NAMALWA (cell line): Measurements from ENCODE around the gene PLSCR1.
"Not testable (repeated sequence)": the region's sequence is repeated elsewhere in the genome, so short reads cannot be mapped to it uniquely, and the experiment has no call there.

Experiments used
- DNase-seq: peaks from one replicate; pipeline ENCODE4 v3.0.0-alpha.2; 2015; ENCODE audit warnings: low spot score

Gene PLSCR1

DNA sequence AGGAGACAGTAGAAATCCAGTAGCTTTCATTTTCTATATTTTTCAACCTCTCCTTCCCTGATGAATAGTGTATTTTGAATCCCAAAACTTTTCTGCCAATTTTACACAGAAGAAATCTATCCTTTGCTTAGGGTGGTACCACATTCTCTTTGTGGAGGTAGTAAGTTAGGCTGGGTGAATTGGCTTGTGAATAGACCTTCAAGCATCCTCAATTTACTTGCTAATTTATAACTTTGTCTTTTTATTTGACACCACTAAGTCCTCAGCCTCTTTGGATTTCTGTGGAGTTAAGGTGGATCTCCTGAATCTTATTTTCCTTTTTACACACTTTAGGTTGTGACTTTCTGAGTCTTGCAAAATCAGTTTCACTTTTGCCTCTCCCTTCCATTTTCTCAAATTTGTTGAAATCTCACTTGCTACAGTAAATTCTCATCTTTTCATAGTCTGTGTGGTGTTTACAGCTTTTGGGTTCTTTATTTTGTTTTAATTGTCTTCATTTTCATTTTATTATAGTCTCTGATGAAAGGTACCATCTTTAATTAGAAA, 5.7 kb upstream of the PLSCR1 start:
- no peak for DNase-seq

DNA sequence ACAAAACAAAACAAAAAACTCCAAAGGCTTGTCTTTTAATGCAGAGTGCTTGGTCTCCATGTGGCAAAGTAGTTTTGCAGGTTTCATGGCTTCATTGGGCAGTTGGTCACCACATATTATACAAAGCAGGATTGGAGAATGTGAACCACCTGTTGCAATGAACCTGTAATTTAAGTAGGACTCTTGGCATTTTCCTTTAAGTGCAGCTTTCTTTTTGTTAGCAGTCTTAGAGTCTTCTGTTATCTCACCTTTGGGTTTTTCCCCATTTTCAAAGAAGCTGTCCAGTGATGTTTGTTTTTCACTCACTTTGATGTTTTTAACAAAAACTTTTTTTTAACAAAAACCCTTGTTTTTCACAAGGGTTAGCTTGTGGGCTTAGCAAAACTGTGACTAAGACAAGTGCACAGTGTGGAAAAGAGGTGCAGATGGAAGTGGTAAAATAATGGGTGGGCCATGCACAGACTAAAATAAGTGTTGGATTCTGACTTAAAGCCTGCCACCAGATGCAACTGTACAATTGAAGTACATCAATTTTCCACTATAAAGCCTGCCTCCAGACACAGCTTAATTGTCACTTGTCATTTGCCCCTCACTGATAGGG, 2.9 kb upstream of the PLSCR1 start:
- DNase-seq, result no peak

DNA sequence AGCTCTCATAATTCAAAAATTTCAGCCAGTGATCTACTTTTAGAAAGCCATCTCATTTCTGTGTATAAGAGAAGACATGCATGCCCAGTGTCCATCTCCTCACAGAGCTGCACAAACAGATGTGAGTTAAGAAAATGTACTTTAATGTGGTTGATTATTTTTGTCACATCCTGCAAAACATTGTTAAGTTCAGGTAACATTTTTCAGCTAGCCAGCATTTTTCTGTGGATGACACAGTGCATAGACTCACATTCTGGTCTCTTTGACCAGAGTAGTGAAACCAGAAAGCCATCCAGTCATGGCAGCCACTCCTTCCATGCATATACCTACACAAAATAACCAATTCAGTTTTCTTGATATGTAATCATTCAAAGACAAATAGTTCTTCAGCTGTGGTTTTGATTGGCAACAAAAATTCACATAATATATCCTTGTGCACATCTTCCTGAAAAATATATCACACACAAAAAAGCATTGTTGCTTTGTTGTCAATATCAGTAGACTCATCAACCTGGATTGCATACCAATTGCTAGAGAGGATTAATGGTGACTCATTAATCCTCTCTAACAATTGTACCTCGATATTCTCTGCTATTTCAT, 2.1 kb upstream of the PLSCR1 start:
- no peak for DNase-seq

DNA sequence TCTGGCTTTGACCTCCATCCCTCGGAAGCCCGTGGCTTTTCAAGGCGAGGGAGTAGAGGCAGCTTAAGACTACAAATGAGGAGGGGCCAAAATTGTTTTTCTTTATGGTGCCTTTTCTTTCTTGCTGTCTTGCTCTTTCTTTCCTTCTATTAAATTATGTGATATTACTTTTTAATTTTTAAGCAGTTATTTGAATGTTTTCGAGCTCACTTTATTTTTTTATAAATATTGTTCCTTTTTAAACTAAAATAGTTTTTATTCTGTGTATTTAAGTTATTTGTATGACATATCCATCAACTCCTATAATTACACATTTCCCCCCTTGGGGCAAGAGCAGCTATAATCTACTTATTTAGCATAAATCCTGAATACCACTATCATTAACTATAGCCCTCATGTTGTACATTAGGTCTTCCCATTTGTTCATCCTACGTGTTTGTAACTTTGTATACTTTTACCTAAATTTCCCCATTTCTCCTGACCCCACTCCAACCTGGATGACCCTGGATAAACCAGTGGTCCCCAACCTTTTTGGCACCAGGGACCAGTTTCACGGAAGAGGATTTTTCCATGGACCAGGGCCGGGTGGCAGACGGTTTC, 622 bp upstream of the PLSCR1 start:
- DNase-seq, result no peak

DNA sequence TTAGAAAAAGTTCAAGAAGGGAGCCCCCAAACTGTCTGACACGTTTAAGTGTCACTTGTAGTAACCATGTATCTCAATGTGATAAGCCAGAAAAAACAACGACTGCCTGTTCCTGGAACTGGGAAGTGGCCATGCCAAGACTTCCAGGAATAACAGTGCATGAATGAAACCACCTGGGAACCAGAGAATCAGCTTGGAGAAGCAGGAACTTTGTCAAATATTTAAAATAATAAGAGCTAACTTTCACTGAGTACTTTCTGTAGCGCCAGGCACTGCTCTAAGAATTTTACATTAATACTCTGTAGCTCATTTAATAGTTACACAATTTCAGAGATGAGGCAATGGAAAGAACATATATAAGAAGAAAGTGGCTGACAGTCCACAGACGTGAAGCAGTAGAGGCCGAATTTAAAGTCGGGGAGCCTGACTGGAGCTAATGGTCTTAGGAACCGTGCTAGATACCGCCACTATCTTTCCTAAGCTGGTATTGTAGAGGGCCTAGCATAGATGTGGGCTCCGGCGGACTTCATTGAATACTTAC, 876 bp downstream of the PLSCR1 start:
- peak; percentile 30 for DNase-seq

DNA sequence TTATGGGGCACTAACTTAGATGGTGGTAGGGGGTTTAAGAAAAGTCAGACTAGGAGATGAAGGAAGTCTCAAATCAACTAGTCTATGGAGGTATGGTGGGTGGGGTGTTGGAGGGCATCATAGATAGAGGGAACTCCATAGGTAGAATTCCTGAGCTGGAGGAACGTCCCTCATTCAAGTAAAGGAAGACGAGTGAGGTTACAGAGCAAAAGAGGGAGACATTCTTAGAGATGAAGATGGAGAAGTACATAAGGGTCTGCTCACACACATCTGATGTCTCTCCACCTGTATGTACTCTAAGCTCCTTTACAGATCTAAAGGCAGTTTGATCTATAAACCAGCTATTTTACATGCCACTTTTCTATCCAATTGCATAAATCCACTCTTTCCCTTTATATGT, 1.4 kb downstream of the PLSCR1 start:
- DNase-seq, result no peak

DNA sequence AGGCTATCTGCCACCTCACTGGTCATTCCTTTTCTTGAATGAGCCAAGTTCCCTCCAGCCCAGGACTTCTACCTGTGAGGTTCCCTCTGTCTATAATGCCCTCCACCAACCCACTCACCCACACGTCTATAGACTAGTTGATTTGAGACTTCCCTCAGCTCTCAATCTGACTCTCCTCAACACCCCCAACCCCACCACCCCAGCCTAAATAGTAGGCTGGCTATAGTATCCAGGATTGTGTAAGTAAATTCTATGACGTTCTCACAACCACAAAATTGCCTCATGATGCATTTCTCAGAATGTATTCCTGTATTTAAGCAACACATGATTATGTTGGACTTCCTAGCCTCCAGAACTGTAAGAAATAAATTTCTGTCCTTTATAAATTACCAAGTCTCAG, 2.2 kb downstream of the PLSCR1 start:
- no peak for DNase-seq

DNA sequence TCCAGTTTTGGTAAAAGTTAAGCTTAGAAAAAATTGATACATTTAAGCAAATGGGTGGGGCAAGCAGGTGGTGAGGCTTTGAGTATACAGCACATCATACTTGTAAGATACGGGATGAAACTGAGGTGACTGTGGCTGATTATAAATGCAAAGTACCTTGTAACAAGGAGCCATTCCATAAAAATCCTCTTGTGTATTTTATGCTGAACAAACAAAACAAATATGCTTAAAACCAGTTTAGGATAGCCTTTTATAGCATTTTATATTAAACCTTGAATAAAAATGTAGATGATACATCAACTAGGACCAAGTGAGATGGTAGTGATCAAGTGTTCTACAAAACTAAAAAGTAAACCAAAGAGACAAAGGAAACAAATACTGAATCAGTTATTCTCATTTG, 3.4 kb downstream of the PLSCR1 start:
- no peak for DNase-seq

DNA sequence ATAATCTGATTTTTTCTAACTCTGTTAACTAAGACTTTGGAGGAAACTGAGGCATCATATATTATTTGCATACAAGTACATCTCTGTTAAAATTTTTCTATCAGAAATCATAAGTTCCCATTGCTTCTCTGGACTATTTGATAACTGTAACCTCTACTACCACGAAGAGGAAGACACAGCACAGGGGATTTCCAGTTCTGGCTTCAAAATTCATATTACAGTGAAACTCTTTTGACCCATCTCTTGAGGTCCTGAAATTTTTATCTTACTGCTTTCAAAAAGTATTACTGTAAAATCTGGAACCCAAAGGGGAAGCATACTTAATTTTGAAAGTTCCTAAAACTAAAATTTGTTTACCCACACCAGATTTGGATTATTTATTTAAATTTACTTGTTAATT, 4.2 kb downstream of the PLSCR1 start:
- DNase-seq, result no peak

DNA sequence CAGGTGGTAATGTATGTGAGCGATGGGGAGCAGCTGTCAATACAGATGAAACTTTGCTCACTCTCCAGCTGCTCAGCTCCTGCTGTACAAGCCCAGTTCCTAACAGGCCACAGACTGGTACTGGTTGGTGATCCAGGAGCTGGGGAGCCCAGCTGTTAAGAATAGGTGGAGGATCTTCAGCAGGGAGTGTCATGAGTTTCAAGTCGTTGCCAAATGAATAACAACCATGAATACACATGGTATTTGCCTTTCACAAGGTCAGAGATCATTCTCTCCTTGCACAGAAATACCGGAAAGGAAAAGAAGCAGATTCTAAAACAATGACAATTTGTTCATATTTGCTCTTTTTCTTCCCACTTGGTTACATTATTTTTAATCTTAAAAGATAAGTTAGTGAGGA, 5.1 kb downstream of the PLSCR1 start:
- no peak for DNase-seq

DNA sequence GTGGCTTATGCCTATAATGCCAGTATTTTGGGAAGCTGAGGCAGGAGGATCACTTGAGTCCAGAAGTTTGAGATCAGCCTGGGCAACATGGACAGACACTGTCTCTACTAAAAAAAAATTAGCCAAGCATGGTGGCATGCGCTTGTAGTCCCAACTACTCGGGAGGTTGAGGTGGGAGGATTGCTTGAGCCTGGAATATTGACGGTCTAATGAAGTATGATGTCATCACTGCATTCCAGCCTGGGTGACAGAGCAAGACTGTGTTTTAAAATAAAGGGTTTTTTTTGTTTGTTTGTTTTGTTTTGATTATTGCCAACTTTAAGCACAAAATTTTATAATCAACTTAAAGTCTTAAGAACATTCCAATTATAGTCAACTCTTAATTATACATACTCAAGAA, 6.8 kb downstream of the PLSCR1 start:
- no peak for DNase-seq

DNA sequence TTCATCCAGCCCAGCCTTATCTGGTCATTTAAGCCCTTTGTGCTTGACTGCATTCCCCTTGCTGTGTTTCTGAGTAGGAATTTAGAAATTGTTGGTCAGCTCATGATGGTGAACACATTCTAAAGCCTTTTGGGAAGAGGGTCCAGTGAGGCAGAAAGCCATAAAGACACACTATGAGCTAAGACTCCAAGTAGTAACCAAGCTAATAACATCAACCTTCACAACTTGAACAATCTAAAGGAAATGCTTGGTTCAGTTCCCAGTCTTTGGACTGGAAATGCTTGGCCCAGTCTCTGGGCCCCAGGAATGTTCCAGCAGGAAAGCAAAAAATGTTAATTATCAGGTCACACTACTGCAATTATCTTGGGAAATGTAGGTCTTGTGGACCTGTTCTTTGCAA, 7.7 kb downstream of the PLSCR1 start:
- no peak for DNase-seq

DNA sequence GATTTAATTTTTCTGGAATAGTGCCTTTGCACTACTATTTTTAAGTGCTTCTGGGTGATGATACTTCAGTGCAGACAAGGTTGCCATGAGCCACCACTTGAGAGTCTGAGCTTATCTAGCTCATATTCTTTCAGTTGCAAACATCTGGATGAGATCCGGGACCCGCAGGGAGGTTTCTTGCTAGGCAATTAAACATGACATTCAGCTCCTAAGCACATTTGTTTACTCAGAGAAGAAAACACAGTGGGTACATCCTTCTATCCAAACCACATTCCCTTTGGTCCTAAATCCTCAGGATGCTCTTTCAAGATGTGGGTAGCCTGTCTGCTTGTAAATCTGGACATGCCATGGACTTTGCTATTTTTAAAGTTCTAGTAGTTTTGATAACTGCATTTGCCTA, 12.0 kb downstream of the PLSCR1 start:
- no peak for DNase-seq

DNA sequence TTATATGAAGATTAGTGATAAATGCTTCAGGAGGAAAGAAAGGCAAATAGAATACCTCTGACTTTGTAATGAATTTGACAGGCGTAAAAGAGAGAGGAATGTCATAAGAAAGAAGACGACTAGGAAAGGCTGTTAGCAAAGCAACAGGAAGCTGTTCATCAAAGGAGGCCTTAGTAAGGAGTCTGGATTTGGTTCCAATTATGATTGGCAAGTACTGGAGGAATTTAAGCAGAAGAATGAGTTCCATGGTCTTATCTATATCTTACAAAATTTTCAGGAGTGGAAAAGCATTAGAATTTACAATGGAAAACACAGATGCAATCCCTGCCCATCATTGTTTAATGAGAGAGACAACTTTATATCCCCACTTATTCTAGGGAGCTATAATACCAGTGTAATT, 13.8 kb downstream of the PLSCR1 start:
- DNase-seq, result no peak

DNA sequence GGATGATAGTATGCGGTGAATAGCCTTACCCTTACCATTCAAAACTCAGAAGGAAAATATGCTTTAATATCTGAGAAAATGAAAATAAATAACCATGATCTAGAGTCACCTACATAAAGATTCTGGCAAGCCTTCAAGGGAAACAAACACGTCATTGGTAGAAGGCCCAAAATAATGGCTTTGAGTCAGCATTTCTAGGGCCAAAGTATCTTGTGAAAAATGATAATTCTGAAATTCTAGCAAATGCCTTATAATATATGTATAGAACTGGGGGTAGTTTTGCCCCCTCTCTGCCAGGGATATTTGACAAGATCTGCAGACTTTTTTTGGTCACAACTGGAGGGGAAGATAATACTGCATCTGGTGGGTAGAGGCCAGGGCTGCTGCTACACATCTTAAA, 15.4 kb downstream of the PLSCR1 start:
- no peak for DNase-seq

DNA sequence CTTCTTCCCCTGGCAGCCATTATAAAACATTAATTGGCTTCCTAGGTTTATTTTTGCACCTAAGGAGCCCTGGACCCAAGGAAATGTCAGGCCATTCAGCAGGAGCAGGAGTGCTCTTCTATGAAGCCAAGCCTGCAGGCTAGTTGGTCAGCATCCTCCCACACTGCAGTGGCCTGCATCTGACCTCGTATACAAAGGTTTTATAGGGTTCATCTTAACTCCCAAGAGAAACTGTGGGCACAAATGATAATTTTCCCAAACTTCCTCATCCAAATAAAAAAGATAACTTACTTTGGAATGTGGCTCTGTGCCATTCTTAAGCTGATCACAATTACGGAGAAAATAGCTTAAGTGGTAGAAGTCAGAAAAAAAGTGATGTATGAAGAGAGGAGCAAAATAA, 19.4 kb downstream of the PLSCR1 start:
- no peak for DNase-seq

DNA sequence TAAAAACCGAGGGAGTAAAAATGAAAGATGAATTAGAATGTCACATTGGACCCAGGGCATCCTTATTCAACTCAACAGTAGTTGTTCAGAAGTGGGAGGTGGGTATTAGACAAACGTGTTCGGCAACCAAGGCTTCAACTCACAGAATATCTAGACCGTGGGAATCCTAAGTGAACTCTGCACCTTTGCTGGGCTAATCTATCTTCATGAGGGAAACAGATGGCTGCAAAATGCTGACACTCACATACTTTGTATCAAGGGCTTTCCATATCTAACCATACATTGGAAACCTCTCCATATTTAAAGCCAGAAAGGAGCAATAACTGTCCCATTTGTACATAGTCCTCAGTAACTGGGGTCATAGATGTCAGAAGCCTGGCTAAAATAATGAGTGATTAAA, 20.9 kb downstream of the PLSCR1 start:
- no peak for DNase-seq

DNA sequence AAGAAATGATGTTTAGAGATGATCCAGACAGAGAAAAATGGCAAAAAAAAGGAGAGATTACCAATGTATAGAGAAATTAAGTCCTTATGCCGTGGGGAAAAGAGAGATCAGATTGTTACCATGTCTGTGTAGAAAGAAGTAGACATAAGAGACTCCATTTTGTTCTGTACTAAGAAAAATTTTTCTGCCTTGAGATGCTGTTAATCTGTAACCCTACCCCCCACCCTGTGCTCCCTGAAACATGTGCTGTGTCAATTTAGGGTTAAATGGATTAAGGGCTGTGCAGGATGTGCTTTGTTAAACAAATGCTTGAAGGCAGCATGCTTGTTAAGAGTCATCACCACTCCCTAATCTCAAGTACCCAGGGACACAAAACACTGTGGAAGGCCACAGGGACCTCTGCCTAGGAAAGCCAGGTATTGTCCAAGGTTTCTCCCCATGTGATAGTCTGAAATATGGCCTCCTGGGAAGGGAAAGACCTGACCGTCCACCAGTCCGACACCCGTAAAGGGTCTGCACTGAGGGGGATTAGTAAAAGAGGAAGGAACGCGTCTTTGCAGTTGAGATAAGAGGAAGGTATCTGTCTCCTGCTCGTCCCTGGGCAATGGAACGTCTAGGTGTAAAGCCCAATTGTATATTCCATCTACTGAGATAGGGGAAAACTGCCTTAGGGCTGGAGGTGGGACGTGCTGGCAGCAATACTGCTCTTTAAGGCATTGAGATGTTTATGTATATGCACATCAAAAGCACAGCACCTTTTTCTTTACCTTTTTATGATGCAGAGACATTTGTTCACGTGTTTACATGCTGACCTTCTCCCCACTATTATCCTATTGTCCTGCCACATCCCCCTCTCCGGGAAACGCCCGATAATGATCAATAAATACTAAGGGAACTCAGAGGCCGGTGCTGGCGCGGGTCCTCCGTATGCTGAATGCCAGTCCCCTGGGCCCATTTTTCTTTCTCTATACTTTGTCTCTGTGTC, 21.9 kb downstream of the PLSCR1 start:
- DNase-seq, result not testable (repeated sequence)

DNA sequence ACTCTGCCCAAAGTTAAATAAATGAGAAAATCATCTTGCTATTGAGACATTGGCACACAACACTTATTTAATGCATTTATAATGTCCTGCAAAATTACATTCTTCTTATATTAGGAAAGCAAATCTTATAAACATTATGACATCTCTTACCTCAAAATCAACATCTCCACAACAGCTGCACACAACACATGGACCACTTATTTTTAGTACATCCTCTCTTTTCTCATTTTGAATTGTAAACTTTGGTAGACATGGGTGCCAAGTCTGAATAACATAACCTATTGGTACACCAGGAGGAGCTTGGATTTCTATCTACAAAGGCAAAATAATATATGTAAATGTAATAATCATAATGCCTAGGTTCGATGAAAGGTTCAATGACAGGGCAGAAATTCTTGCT, 23.0 kb downstream of the PLSCR1 start:
- no peak for DNase-seq

DNA sequence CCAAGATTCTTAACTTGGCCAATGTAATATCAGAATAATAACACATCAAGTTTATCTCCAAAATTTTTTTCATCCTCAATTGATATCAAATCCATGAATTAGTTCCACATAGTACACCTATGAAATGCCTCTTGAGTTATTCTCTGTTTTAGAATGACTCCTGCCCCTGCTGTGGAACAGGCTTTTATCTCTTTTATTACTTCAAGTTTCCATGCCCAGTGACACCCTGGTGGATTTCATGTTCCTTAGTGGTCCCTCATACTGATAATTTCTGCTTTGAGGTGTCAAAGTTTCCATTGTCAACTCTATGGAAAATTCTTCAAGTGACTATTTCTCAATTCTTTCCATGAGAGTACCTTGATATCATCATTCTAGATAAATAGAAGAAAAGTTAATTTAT, 24.6 kb downstream of the PLSCR1 start:
- no peak for DNase-seq

DNA sequence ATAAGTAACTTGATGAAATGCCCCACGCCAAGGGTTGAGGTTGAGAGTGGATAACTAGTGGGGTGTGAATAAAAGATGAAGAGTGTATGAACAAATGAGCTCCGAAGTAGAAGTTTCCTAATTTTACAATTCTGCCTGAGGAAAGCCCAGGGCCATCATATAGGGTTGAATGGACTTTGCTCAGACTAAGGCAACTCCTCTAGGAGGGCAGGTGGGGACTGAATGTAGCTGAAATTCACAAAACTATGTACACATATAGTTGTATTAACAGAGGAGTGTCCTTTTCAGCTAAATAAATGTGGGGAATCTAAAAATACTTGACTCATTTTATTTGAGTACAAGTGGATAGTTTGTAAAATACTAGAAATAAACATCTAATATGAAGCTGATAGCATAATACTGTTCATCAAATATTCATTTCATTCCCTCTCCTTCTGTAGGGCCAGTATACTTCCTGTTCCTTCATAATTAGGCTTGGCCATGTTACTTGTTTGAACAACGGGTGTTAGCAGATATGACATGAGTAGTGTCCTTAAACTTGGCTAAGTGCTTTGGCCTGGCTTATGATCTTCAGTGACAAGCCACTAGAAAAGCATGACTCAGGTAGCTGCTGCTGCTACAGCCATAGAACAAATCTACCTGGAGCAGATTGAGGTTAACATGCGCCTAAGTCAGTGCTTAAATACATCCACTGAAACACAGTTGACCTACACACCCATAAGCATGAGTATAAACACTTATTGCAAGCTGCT, 26.5 kb downstream of the PLSCR1 start:
- no peak for DNase-seq
